Immature natural killer cell (primary cell): ENCODE measurements around the gene BTF3. TPM values are rescaled to one million over a fixed set of nuclear protein-coding genes. Genes with fewer than 3 reads are reported as not detected.
"Not testable (repeated sequence)": the region's sequence is repeated elsewhere in the genome, so short reads cannot be mapped to it uniquely, and the experiment has no call there.

Experiments used
- DNase-seq, 3 donors: peaks; one replicate each; pipeline ENCODE4 v3.0.0; 2022; ENCODE audit warnings: mixed read lengths in 1 of 3
- H3K27ac Mint-ChIP-seq, 6 donors: one replicate each; pipeline ENCODE4 v1.8.0; 2020; ENCODE audit warnings: mixed read lengths in 6 of 6, mild to moderate bottlenecking in 5 of 6, inconsistent platforms in 4 of 6, moderate library complexity in 3 of 6
- H3K27me3 Mint-ChIP-seq, 3 donors: one replicate each; pipeline ENCODE4 v1.8.0; 2020 to 2021; ENCODE audit warnings: low read depth in 3 of 3, mild to moderate bottlenecking in 3 of 3, mixed read lengths in 3 of 3, moderate library complexity in 3 of 3, inconsistent platforms in 1 of 3
- H3K36me3 Mint-ChIP-seq, 3 donors: one replicate each; pipeline ENCODE4 v1.8.0; 2020; ENCODE audit warnings: mixed read lengths in 3 of 3, inconsistent platforms in 2 of 3, mild to moderate bottlenecking in 2 of 3
- H3K4me1 Mint-ChIP-seq, 2 donors: one replicate each; pipeline ENCODE4 v1.8.0; 2020; ENCODE audit warnings: inconsistent platforms in 2 of 2, mild to moderate bottlenecking in 2 of 2, mixed read lengths in 2 of 2, moderate library complexity in 1 of 2
- H3K4me3 Mint-ChIP-seq, 5 donors: one replicate each; pipeline ENCODE4 v1.8.0; 2020; ENCODE audit warnings: mild to moderate bottlenecking in 5 of 5, mixed read lengths in 5 of 5, inconsistent platforms in 3 of 5, moderate library complexity in 3 of 5
- H3K9me3 Mint-ChIP-seq, 6 donors: one replicate each; pipeline ENCODE4 v1.8.0; 2020; ENCODE audit warnings: mild to moderate bottlenecking in 6 of 6, mixed read lengths in 6 of 6, inconsistent platforms in 4 of 6, moderate library complexity in 3 of 6
- polyA plus RNA-seq, 3 donors: library from polyadenylated mRNA; unstranded; fragments of 300-500 nt; fragmentation: Illumina TruSeq; gene quantifications; one replicate each; pipeline ENCODE4 v1.2.3, GENCODE V29; 2021

The BTF3 gene
- polyA plus RNA-seq = 100 to 1,000 TPM; 483 to 591 (median 494) TPM

DNA sequence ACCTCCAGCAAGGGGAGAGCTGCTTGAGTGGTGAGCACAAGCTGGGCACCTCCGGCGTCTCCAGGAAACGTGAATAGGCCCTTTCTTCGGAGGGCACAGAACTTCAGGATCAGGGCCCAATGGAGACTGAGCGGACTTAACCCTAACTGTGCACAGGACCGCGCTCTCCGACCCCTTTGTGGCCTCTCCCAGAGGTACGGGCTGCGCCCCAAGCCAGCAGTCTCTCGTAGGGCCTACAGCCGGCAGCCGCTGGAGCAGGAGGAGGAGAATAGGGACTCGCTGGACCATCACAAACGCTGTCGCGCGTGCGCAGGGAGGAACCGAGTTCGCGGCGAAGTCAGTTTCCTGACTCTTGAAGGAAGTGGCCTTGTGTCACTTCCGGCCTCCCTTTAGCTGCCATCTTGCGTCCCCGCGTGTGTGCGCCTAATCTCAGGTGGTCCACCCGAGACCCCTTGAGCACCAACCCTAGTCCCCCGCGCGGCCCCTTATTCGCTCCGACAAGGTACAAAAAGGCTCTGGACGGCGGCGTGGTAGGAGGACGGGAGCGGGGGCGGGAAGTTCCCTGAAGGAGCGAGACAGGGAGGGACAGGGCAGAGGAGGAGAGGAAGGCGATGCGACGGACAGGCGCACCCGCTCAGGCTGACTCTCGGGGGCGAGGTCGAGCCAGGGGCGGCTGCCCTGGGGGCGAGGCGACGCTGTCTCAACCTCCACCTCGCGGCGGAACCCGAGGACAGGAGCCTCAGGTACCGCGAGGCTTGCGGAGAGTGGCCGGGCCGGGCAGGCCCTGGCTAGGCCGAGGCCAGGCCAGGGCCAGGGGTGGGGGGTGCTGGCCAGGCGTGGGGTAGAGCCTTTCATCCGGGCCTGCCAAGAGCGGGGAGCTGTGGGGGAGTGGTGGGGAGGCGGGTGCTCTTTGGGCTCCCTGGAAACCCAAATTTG lies at the start of gene BTF3:
BTF3 (plus strand) TSS at position 386 of the 936 bp plus-strand sequence; CDS start at position 612, 226 bp downstream.
- peak; percentile 91 to 92 (median 92) for DNase-seq
- H3K27me3 Mint-ChIP-seq = peaks cover 6 to 19% (median 8%) of the 10 kb centered on the region in 3 donors
- H3K27ac Mint-ChIP-seq = peak within 1 kb of the TSS; percentile 95 to 98 (median 97)

GRCh38 chr5:73448463-73449136 lies 49.6 kb upstream of the BTF3 start, which contains the start of gene FOXD1:
TSS of gene FOXD1 (minus strand) at chr5:73448777. CDS start at chr5:73448362, 415 bp downstream.
- peak within 1 kb of the TSS; percentile 88 to 92 (median 91) for H3K4me3 Mint-ChIP-seq

More for the DNA sequence above, at the start of gene BTF3:
- Mint-ChIP-seq H3K9me3 (peaks cover 0 to 4% (median 0%) of the 10 kb centered on the region in 6 donors), H3K4me3 (peak within 1 kb of the TSS; percentile 96 to 98 (median 96)), H3K36me3 (peaks cover 0 to 20% (median 7%) of the 10 kb centered on the region in 3 donors), H3K4me1 (peaks cover 38 to 56% of the 10 kb centered on the region in 2 donors)

DNA sequence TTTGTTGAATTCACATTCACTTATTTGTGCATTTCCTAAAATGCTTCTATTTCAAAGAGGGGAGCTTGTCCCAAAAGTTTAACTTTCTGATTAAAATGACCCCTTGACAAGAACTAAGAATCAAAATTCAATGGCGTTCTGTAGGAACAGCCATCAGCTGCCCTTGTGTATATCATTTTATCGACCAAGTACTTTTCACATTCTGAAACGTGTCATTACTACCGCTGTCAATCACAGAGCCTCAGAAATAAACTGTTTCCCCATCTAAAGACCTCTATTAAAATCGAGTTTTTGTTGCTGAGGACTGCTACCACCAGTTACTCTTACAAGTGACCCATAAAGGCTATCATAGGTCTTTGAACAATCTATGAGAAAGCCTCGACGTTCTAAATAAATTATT lies 48.1 kb upstream of the BTF3 start:
- Mint-ChIP-seq H3K27ac (peak overlapping the region in 1 of 6 donors; percentile 31), H3K4me3 (peak overlapping the region in 4 of 5 donors; percentile 15 to 86 (median 36)), H3K36me3 (no peaks in the 10 kb centered on the region), H3K27me3 (peaks cover 50 to 71% (median 62%) of the 10 kb centered on the region in 3 donors), H3K4me1 (peaks cover 23 to 24% of the 10 kb centered on the region in 2 donors), H3K9me3 (peaks cover 0 to 20% (median 8%) of the 10 kb centered on the region in 6 donors)
- DNase-seq = no peak

More at GRCh38 chr5:73448463-73449136, 49.6 kb upstream of the BTF3 start, which contains the start of gene FOXD1:
- H3K9me3 Mint-ChIP-seq = peaks cover 0 to 23% (median 11%) of the 10 kb centered on the region in 6 donors
- H3K36me3 Mint-ChIP-seq = no peaks in the 10 kb centered on the region
- peak within 1 kb of the TSS; percentile 12 to 85 (median 61) for H3K27ac Mint-ChIP-seq
- peak; percentile 35 to 48 (median 43) for DNase-seq
- peaks cover 58 to 73% (median 72%) of the 10 kb centered on the region in 3 donors for H3K27me3 Mint-ChIP-seq
- H3K4me1 Mint-ChIP-seq = peaks cover 23 to 24% of the 10 kb centered on the region in 2 donors

DNA sequence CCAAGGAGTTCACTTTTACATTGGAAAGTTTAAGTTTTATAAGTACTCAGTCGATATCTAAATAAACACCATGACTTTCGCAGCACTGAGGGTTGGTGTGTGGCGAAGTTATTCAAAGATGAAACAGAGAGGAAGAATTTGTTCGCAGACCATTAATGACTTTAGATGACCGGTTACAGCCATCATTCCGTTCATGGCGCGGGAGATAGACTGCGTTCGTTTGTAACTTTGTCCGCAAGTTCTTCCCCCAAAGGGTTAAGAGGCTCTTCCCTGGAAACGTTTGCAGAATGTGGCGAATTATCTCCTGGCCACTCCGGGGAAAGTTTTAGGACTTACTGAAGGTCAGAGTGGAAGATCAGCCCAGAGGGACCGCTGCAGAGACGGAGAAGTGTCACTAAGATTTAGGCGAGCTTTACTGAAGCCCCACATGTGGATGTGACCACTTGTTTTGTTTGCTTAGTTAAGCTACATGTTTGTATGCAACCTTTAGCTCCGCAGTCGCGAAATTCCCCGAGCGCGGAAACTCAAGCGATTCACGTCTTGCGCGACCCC lies 47.5 kb upstream of the BTF3 start:
- H3K9me3 Mint-ChIP-seq = peaks cover 0 to 20% (median 8%) of the 10 kb centered on the region in 6 donors
- H3K27ac Mint-ChIP-seq = peak overlapping the region in 2 of 6 donors; percentile 31 to 47

DNA sequence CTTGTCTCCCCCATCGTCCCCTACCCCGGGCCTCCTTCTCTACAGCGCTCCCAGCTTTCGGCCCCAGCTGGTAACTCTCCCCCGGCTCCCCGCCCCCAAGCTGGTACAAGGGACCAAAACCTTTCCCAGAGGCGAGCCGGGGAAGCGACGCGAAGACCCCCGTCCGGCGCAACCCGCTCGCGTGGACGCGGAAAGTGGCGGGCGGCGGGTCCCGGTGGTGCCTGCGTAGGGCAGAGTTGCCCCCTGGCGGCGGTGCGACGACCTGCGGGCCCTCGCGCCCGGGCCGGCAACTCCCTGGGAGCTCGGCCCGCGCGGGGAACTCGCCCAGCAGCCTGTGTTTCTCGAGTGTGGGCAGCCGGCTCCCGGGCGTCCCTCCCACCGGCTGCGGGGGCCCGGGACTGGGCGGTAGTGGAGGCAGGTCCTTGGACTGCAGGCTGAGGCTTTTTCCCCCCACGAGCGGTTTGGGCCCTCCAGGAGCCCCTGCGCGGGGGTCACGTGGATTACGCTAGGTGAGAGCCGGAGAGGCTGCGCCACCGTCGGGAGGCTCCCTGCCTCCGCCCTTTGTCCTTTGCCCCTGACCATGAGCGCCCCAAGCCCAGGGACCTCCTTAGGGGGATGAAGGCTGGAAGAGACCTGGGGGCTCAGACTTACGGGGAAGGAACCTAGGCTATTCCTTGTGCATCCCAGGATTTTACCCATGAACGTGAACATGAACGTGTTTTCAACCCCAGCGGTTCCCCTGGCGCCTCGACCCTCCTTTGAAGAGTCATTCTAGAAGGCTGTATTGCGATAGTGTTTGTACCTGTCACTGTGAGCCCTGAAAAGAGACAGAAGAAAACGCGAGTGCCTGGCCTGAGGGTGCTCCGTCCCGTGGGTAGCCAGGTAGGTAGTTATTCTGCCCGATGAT lies 46.8 kb upstream of the BTF3 start:
- DNase-seq = peak; percentile 59 to 64 (median 62)
- peaks cover 48 to 73% (median 57%) of the 10 kb centered on the region in 3 donors for H3K27me3 Mint-ChIP-seq
- peak overlapping the region in 4 of 5 donors; percentile 30 to 68 (median 48) for H3K4me3 Mint-ChIP-seq
- H3K4me1 Mint-ChIP-seq = peaks cover 22 to 24% of the 10 kb centered on the region in 2 donors
- H3K36me3 Mint-ChIP-seq = no peaks in the 10 kb centered on the region
- H3K27ac Mint-ChIP-seq = peak overlapping the region in 2 of 6 donors; percentile 31 to 47
- H3K9me3 Mint-ChIP-seq = peaks cover 0 to 20% (median 8%) of the 10 kb centered on the region in 6 donors

More for the DNA sequence above, 47.5 kb upstream of the BTF3 start:
- H3K4me3 Mint-ChIP-seq = peak overlapping the region; percentile 8 to 68 (median 41)
- H3K36me3 Mint-ChIP-seq = no peaks in the 10 kb centered on the region
- H3K4me1 Mint-ChIP-seq = peaks cover 23 to 24% of the 10 kb centered on the region in 2 donors
- peaks cover 51 to 71% (median 59%) of the 10 kb centered on the region in 3 donors for H3K27me3 Mint-ChIP-seq
- no peak for DNase-seq

DNA sequence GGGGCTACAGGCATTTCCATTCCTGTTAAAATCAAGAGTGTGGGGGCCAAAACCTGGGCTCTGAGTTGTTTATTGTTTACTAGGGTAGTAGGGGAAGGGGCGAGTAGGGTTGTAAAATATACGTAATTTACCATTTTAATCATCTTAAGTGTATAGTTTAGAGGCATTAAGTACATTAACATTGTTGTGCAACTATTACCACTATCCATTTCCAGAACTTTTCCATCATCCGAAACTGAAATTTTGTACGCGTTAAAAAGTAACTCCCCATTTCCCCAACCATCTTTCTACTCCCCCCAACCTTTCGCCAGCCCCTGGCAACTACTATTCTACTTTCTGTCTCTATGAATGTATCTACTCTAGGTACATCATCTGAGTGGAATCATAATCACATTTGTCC lies 46.0 kb upstream of the BTF3 start:
- no peak for DNase-seq
- Mint-ChIP-seq H3K4me1 (peaks cover 18 to 24% of the 10 kb centered on the region in 2 donors), H3K9me3 (peaks cover 0 to 22% (median 8%) of the 10 kb centered on the region in 6 donors), H3K4me3 (peak overlapping the region in 1 of 5 donors; percentile 30), H3K27ac (peak overlapping the region in 1 of 6 donors; percentile 20), H3K27me3 (peaks cover 44 to 74% (median 54%) of the 10 kb centered on the region in 3 donors), H3K36me3 (no peaks in the 10 kb centered on the region)

DNA sequence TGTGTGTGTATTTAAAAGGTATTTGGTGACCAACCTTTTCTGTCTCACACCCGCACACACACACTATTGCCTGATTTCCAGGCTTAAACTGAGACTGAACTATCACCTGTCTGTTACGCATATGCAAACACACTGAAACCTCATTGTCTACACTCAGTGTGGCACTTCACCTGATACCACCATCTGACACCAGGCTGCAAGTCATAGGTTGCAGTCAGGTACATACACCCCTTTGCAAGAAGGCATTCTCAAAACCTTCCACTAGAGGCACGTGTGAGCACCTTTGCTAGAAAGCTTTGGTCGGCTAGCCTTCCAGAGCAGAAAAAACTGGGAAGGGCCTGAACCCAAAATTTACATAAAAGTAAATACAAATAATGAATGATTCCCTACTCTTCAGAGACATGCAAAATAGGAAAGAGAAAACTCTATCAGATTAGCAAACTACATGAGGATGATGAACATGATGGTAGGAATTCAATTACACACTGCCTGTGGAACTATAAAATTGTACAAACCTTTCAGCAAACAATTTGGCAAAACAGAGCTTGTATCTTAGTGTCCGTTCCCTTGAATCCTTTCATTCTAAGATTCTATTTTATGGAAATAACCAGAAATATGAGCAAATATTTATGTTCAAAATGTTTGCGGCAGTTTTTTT lies 43.7 kb upstream of the BTF3 start:
- Mint-ChIP-seq H3K27ac (no peak overlapping the region), H3K4me1 (peaks cover 8 to 13% of the 10 kb centered on the region in 2 donors), H3K9me3 (peaks cover 0 to 18% (median 7%) of the 10 kb centered on the region in 6 donors), H3K36me3 (no peaks in the 10 kb centered on the region), H3K27me3 (peaks cover 37 to 71% (median 41%) of the 10 kb centered on the region in 3 donors), H3K4me3 (no peak overlapping the region)
- DNase-seq = peak in 2 of 3 donors; percentile 10 to 29

DNA sequence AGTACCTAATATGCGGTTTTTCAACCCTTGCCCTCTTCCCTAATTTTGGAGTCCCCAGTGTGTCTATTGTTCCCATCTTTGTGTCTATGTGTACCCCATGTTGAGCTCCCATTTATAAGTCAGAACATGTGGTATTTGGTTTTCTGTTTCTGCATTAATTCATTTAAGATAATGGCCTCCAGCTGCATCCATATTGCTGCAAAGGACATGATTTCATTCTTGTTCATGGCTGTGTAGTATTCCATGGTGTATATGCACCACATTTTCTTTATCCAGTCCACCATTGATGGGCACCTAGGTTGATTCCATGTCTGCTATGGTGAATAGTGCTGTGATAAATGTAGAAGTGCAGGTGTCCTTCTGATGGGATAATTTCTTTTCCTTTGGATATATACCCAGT lies 41.8 kb upstream of the BTF3 start:
- not testable (repeated sequence) for H3K4me1 Mint-ChIP-seq, DNase-seq, H3K27ac Mint-ChIP-seq, H3K9me3 Mint-ChIP-seq, H3K36me3 Mint-ChIP-seq, H3K4me3 Mint-ChIP-seq
- H3K27me3 Mint-ChIP-seq = peaks cover 21 to 58% (median 29%) of the 10 kb centered on the region in 3 donors

DNA sequence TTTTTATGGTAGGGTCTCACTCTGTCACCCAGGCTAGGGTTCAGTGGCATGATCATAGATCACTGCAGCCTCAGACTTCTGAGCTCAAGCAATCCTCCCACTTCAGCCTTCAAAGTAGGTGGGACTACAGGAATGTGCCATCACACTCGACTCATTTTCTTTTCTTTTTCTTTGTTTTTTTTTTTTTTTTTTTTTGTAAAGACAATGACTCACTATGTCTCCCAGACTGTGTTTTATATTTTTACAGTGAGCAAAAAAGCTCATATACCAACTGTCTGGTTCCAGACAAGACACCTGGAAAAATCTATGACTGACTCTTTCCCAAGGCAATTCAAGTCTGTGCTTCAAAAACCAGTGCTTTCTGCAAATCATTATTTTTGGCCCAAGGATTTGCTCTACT lies 38.9 kb upstream of the BTF3 start:
- Mint-ChIP-seq H3K9me3 (peaks cover 0 to 6% (median 0%) of the 10 kb centered on the region in 6 donors), H3K36me3 (no peaks in the 10 kb centered on the region), H3K4me1 (no peaks in the 10 kb centered on the region), H3K27ac (no peak overlapping the region), H3K27me3 (peaks cover 13 to 35% (median 15%) of the 10 kb centered on the region in 3 donors), H3K4me3 (no peak overlapping the region)
- no peak for DNase-seq

DNA sequence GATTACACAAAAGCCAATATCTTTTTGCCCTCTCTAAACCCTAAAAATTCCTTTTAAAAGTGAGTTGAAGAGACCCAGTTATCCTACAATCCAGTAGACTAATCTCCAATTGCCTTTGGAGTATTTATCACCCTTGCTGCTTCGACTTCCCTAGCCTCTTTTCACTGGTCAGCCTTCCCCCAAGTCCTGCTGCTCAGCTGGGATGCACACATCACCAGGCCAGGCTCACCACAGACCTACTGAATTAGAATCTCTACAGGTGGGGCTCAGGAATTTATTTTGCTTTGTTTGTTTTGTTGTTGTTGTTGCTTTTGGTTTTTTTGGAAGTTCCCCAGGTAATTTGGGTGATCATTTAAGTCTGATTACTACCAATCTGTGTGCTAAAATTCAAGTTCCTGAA lies 38.1 kb upstream of the BTF3 start:
- Mint-ChIP-seq H3K36me3 (no peaks in the 10 kb centered on the region), H3K9me3 (peaks cover 0 to 6% (median 0%) of the 10 kb centered on the region in 6 donors), H3K27ac (no peak overlapping the region), H3K4me3 (no peak overlapping the region), H3K4me1 (no peaks in the 10 kb centered on the region), H3K27me3 (peaks cover 10 to 35% (median 12%) of the 10 kb centered on the region in 3 donors)
- DNase-seq = no peak

GRCh38 chr5:73464016-73464745 lies 34.1 kb upstream of the BTF3 start:
- no peak for DNase-seq
- Mint-ChIP-seq H3K36me3 (no peaks in the 10 kb centered on the region), H3K9me3 (no peaks in the 10 kb centered on the region), H3K27ac (no peak overlapping the region), H3K4me3 (no peak overlapping the region), H3K4me1 (no peaks in the 10 kb centered on the region), H3K27me3 (peaks cover 6 to 24% (median 10%) of the 10 kb centered on the region in 3 donors)
